ENCODE data around the gene LBHD2. TPM values are rescaled to one million over a fixed set of nuclear protein-coding genes. Genes with fewer than 3 reads are reported as not detected.

Gene LBHD2
- total RNA-seq, 1 donor from 2014 or later = not detected

GRCh38 chr14:103134919-103135318 is 50.9 kb downstream of the LBHD2 start:
- no peak overlapping the region for H3K27ac Mint-ChIP-seq (ENCODE audit: unreplicated experiment)
- no peak for DNase-seq (ENCODE audit: extremely low spot score, unreplicated experiment)
- H3K4me1 Mint-ChIP-seq (ENCODE audit: unreplicated experiment) = peaks cover 44% of the 10 kb centered on the region
- H3K9me3 Mint-ChIP-seq (ENCODE audit: unreplicated experiment) = no peaks in the 10 kb centered on the region
- TF ChIP-seq CTCF (IDR thresholded peaks at IDR 0.05) = no peak
- H3K4me3 Mint-ChIP-seq (ENCODE audit: unreplicated experiment) = no peak overlapping the region
- no peaks in the 10 kb centered on the region for H3K27me3 Mint-ChIP-seq (ENCODE audit: unreplicated experiment)
- H3K36me3 Mint-ChIP-seq (ENCODE audit: unreplicated experiment) = no peaks in the 10 kb centered on the region

GRCh38 chr14:103135333-103136260 is 51.6 kb downstream of the LBHD2 start:
- Mint-ChIP-seq H3K4me3 (ENCODE audit: unreplicated experiment) (no peak overlapping the region), H3K9me3 (ENCODE audit: unreplicated experiment) (no peaks in the 10 kb centered on the region), H3K4me1 (ENCODE audit: unreplicated experiment) (peaks cover 41% of the 10 kb centered on the region), H3K27me3 (ENCODE audit: unreplicated experiment) (no peaks in the 10 kb centered on the region), H3K27ac (ENCODE audit: unreplicated experiment) (no peak overlapping the region), H3K36me3 (ENCODE audit: unreplicated experiment) (no peaks in the 10 kb centered on the region)
- no peak for DNase-seq (ENCODE audit: extremely low spot score, unreplicated experiment)
- no peak for TF ChIP-seq CTCF (IDR thresholded peaks at IDR 0.05)

- Mint-ChIP-seq H3K4me3 (ENCODE audit: unreplicated experiment) (no peak overlapping the region), H3K9me3 (ENCODE audit: unreplicated experiment) (no peaks in the 10 kb centered on the region), H3K4me1 (ENCODE audit: unreplicated experiment) (peaks cover 31% of the 10 kb centered on the region), H3K27me3 (ENCODE audit: unreplicated experiment) (peaks cover 5% of the 10 kb centered on the region), H3K36me3 (ENCODE audit: unreplicated experiment) (no peaks in the 10 kb centered on the region), H3K27ac (ENCODE audit: unreplicated experiment) (peak overlapping the region; percentile 90)
- no peak for DNase-seq (ENCODE audit: extremely low spot score, unreplicated experiment)
- no peak for TF ChIP-seq CTCF (IDR thresholded peaks at IDR 0.05)
Observed at GRCh38 chr14:103136388-103137271, 52.6 kb downstream of the LBHD2 start.

GRCh38 chr14:103137689-103138300 is 53.8 kb downstream of the LBHD2 start:
- peaks cover 20% of the 10 kb centered on the region for H3K4me1 Mint-ChIP-seq (ENCODE audit: unreplicated experiment)
- H3K9me3 Mint-ChIP-seq (ENCODE audit: unreplicated experiment) = no peaks in the 10 kb centered on the region
- H3K27me3 Mint-ChIP-seq (ENCODE audit: unreplicated experiment) = peaks cover 16% of the 10 kb centered on the region
- DNase-seq (ENCODE audit: extremely low spot score, unreplicated experiment) = no peak
- no peaks in the 10 kb centered on the region for H3K36me3 Mint-ChIP-seq (ENCODE audit: unreplicated experiment)
- H3K27ac Mint-ChIP-seq (ENCODE audit: unreplicated experiment) = no peak overlapping the region
- no peak overlapping the region for H3K4me3 Mint-ChIP-seq (ENCODE audit: unreplicated experiment)
- no peak for TF ChIP-seq CTCF (IDR thresholded peaks at IDR 0.05)

Data from osteocyte (in vitro differentiated cells).